ENCODE results near the gene ARHGAP23. TPM values are rescaled to one million over a fixed set of nuclear protein-coding genes. Genes with fewer than 3 reads are reported as not detected.
A peak's percentile ranks its signal among the peaks of the same experiment; 100 is the strongest.

ARHGAP23 gene
- total RNA-seq, 2 experiments from 2014 or later, result 0.73 TPM; not detected in 1

GRCh38 chr17:38453951-38454421, 25.7 kb downstream of the ARHGAP23 start:
- intact Hi-C loops (cut with DNase I, micrococcal nuclease), result no loop called here
- peaks cover 20% of the 10 kb centered on the region for H3K4me1 Mint-ChIP-seq (ENCODE audit: low read depth)
- ChIA-PET CTCF (no interaction called here), POLR2A (no interaction called here)
- DNase-seq (no peak), ATAC-seq (ENCODE audit: poor library complexity) (no peak)
- H3K4me1 ChIP-seq (ENCODE audit: insufficient read depth, low read length), result peaks cover 4% of the 10 kb centered on the region
- no peak overlapping the region for H3K4me3 Mint-ChIP-seq
- H3K4me3 ChIP-seq (ENCODE audit: low read length), result no peak overlapping the region
- no peak for TF ChIP-seq CTCF (IDR thresholded peaks at IDR 0.05)
- H3K36me3 ChIP-seq (ENCODE audit: insufficient read depth, low read length), result no peaks in the 10 kb centered on the region
- peaks cover 27 to 45% of the 10 kb centered on the region in 2 experiments for H3K27me3 ChIP-seq (ENCODE audit: control insufficient read depth in 1 of 2, insufficient read depth in 2 of 2, low read length in 2 of 2)
- H3K36me3 Mint-ChIP-seq (ENCODE audit: low read depth), result no peaks in the 10 kb centered on the region
- H3K27ac Mint-ChIP-seq, result no peak overlapping the region
- peaks cover 0 to 7% of the 10 kb centered on the region in 2 experiments for H3K9me3 ChIP-seq (ENCODE audit: control insufficient read depth in 1 of 2, insufficient read depth in 1 of 2, low read length in 2 of 2)
- H3K27ac ChIP-seq (ENCODE audit: low read depth in 1 of 2, low read length in 2 of 2), result no peak overlapping the region
- H3K27me3 Mint-ChIP-seq, result peaks cover 61% of the 10 kb centered on the region
- no peaks in the 10 kb centered on the region for H3K9me3 Mint-ChIP-seq

GRCh38 chr17:38454532-38454931, 26.3 kb downstream of the ARHGAP23 start:
- peak overlapping the region; percentile 58 for H3K4me3 Mint-ChIP-seq
- peaks cover 60% of the 10 kb centered on the region for H3K27me3 Mint-ChIP-seq
- intact Hi-C loops (cut with DNase I, micrococcal nuclease), result no loop called here

GRCh38 chr17:38455288-38455915, 27.1 kb downstream of the ARHGAP23 start:
- H3K4me3 Mint-ChIP-seq, result no peak overlapping the region
- no peaks in the 10 kb centered on the region for H3K36me3 Mint-ChIP-seq (ENCODE audit: low read depth)
- no peak for TF ChIP-seq CTCF (IDR thresholded peaks at IDR 0.05)
- CTCF ChIA-PET, result no interaction called here
- DNase-seq (no peak), ATAC-seq (ENCODE audit: poor library complexity) (no peak)
- H3K9me3 Mint-ChIP-seq, result no peaks in the 10 kb centered on the region
- peaks cover 0 to 7% of the 10 kb centered on the region in 2 experiments for H3K9me3 ChIP-seq (ENCODE audit: control insufficient read depth in 1 of 2, insufficient read depth in 1 of 2, low read length in 2 of 2)
- H3K4me1 Mint-ChIP-seq (ENCODE audit: low read depth), result peaks cover 20% of the 10 kb centered on the region
- H3K4me1 ChIP-seq (ENCODE audit: insufficient read depth, low read length), result peaks cover 4% of the 10 kb centered on the region
- peaks cover 53% of the 10 kb centered on the region for H3K27me3 Mint-ChIP-seq
- POLR2A ChIA-PET, result no interaction called here
- no peak overlapping the region for H3K4me3 ChIP-seq (ENCODE audit: low read length)
- intact Hi-C loops (cut with DNase I, micrococcal nuclease), result no loop called here
- H3K27ac Mint-ChIP-seq, result no peak overlapping the region
- peaks cover 27 to 45% of the 10 kb centered on the region in 2 experiments for H3K27me3 ChIP-seq (ENCODE audit: control insufficient read depth in 1 of 2, insufficient read depth in 2 of 2, low read length in 2 of 2)
- no peaks in the 10 kb centered on the region for H3K36me3 ChIP-seq (ENCODE audit: insufficient read depth, low read length)
- H3K27ac ChIP-seq (ENCODE audit: low read depth in 1 of 2, low read length in 2 of 2), result no peak overlapping the region

More at GRCh38 chr17:38454532-38454931, 26.3 kb downstream of the ARHGAP23 start:
- no peaks in the 10 kb centered on the region for H3K36me3 Mint-ChIP-seq (ENCODE audit: low read depth)
- Histone ChIP-seq H3K4me3 (ENCODE audit: low read length) (no peak overlapping the region), H3K27ac (ENCODE audit: low read depth in 1 of 2, low read length in 2 of 2) (no peak overlapping the region), H3K9me3 (ENCODE audit: control insufficient read depth in 1 of 2, insufficient read depth in 1 of 2, low read length in 2 of 2) (peaks cover 0 to 7% of the 10 kb centered on the region in 2 experiments), H3K36me3 (ENCODE audit: insufficient read depth, low read length) (no peaks in the 10 kb centered on the region), H3K4me1 (ENCODE audit: insufficient read depth, low read length) (peaks cover 4% of the 10 kb centered on the region), H3K27me3 (ENCODE audit: control insufficient read depth in 1 of 2, insufficient read depth in 2 of 2, low read length in 2 of 2) (peaks cover 27 to 45% of the 10 kb centered on the region in 2 experiments)
- no peak overlapping the region for H3K27ac Mint-ChIP-seq
- TF ChIP-seq CTCF (IDR thresholded peaks at IDR 0.05), result no peak
- CTCF ChIA-PET, result no interaction called here
- no peak for ATAC-seq (ENCODE audit: poor library complexity)
- no peak for DNase-seq
- no peaks in the 10 kb centered on the region for H3K9me3 Mint-ChIP-seq
- peaks cover 20% of the 10 kb centered on the region for H3K4me1 Mint-ChIP-seq (ENCODE audit: low read depth)
- POLR2A ChIA-PET, result no interaction called here

All from CD4-positive, alpha-beta T cell (primary cell).